ENCODE results near the gene COL1A1.

Gene COL1A1

GRCh38 chr17:50136096-50136687 lies 65.2 kb downstream of the COL1A1 start:
- TF ChIP-seq, protein P1, sequence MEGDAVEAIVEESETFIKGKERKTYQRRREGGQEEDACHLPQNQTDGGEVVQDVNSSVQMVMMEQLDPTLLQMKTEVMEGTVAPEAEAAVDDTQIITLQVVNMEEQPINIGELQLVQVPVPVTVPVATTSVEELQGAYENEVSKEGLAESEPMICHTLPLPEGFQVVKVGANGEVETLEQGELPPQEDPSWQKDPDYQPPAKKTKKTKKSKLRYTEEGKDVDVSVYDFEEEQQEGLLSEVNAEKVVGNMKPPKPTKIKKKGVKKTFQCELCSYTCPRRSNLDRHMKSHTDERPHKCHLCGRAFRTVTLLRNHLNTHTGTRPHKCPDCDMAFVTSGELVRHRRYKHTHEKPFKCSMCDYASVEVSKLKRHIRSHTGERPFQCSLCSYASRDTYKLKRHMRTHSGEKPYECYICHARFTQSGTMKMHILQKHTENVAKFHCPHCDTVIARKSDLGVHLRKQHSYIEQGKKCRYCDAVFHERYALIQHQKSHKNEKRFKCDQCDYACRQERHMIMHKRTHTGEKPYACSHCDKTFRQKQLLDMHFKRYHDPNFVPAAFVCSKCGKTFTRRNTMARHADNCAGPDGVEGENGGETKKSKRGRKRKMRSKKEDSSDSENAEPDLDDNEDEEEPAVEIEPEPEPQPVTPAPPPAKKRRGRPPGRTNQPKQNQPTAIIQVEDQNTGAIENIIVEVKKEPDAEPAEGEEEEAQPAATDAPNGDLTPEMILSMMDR (IDR thresholded peaks at IDR 0.05; ENCODE audit: extremely low read depth, insufficient read depth, missing control alignments), result no peak
- in situ Hi-C loops (cut with MboI; ENCODE audit: low pct_unique_long_range_greater_than_20kb, low sequenced_read_pairs, unreplicated experiment), result no loop called here
- DNase-seq (ENCODE audit: low spot score), result no peak

DNA sequence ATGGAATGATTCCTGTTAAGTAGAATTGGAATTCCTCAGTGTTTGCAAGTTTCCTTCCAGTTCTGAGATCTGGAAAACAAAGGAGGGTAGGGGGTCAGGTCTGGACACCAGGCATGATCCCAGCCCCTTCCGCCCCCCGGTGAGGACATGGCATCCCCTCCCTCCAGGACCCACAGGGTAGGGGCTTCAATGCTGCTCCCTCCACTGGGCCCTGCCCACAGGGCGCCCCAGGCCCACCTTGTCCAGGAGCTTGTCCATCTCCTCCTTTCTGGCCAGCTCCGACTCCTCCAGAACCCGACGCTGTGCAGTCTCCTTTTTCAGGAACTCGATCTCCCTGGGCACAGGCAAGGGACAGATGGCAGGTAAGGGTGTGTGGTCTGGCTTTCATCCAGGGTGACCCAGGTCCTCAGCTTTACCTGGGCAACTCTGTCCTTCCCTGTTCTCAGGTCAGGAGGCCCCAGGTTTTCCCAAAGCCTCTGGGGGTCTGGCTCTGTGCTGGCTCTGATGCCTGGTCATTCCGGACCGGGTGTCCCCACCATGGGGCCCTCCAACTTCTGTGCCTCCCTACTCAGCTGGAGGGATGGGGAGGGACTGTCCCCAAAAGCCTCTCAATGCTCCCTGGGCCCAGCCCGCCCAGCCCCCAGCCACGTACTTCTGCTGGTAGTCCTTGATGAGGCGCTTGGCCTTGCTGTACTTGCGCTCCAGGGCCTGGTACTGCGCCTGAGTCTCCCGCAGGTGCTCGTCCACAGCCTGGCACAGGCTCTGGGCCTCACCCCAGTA lies 65.9 kb downstream of the COL1A1 start:
- in situ Hi-C loops (cut with MboI; ENCODE audit: low pct_unique_long_range_greater_than_20kb, low sequenced_read_pairs, unreplicated experiment), result no loop called here
- TF ChIP-seq, protein P1 (IDR thresholded peaks at IDR 0.05; ENCODE audit: extremely low read depth, insufficient read depth, missing control alignments), result no peak
- DNase-seq (ENCODE audit: low spot score), result no peak

GRCh38 chr17:50134206-50135110 lies 67.0 kb downstream of the COL1A1 start:
- in situ Hi-C loops (cut with MboI; ENCODE audit: low pct_unique_long_range_greater_than_20kb, low sequenced_read_pairs, unreplicated experiment), result no loop called here
- TF ChIP-seq, protein P1 (IDR thresholded peaks at IDR 0.05; ENCODE audit: extremely low read depth, insufficient read depth, missing control alignments), result no peak
- no peak for DNase-seq (ENCODE audit: low spot score)

- in situ Hi-C loops (cut with MboI; ENCODE audit: low pct_unique_long_range_greater_than_20kb, low sequenced_read_pairs, unreplicated experiment), result no loop called here
- DNase-seq (ENCODE audit: low spot score), result no peak
- TF ChIP-seq, protein P1 (IDR thresholded peaks at IDR 0.05; ENCODE audit: extremely low read depth, insufficient read depth, missing control alignments), result no peak
Observed at GRCh38 chr17:50133769-50134099, 67.7 kb downstream of the COL1A1 start.
